Measurements from ENCODE around the gene DUSP28. TPM values are rescaled to one million over a fixed set of nuclear protein-coding genes. Genes with fewer than 3 reads are reported as not detected.

DUSP28 gene
- total and polyA plus RNA-seq, 4 donors = 4.1 to 11.0 (median 7.9) TPM

GRCh38 chr2:240597419-240598181 is 37.4 kb downstream of the DUSP28 start:
- 89% methylated on average over 22 of the region's 22 CpGs for WGBS (ENCODE audit: insufficient coverage)
- no peak for DNase-seq (ENCODE audit: low read depth in 4 of 6, low spot score in 6 of 6)

GRCh38 chr2:240598311-240598911 is 38.3 kb downstream of the DUSP28 start:
- 93% methylated on average over 17 of the region's 17 CpGs for WGBS (ENCODE audit: insufficient coverage)
- DNase-seq (ENCODE audit: low read depth in 4 of 6, low spot score in 6 of 6) = no peak
- H3K4me3 ChIP-seq (ENCODE audit: low read depth, low read length) = no peak overlapping the region
- peaks cover 38% of the 10 kb centered on the region for H3K4me1 ChIP-seq (ENCODE audit: control insufficient read depth, insufficient read depth, low read length)
- no peaks in the 10 kb centered on the region for H3K27me3 ChIP-seq (ENCODE audit: control insufficient read depth, insufficient read depth, low read length)
- no peak overlapping the region for H3K27ac ChIP-seq (ENCODE audit: low read depth, low read length)
- H3K9me3 ChIP-seq (ENCODE audit: control insufficient read depth, insufficient read depth, low read length) = no peaks in the 10 kb centered on the region
- peaks cover 98% of the 10 kb centered on the region for H3K36me3 ChIP-seq (ENCODE audit: control insufficient read depth, insufficient read depth, low read length)

More at GRCh38 chr2:240597419-240598181, 37.4 kb downstream of the DUSP28 start:
- peaks cover 98% of the 10 kb centered on the region for H3K36me3 ChIP-seq (ENCODE audit: control insufficient read depth, insufficient read depth, low read length)
- no peak overlapping the region for H3K27ac ChIP-seq (ENCODE audit: low read depth, low read length)
- H3K4me3 ChIP-seq (ENCODE audit: low read depth, low read length) = no peak overlapping the region
- no peaks in the 10 kb centered on the region for H3K9me3 ChIP-seq (ENCODE audit: control insufficient read depth, insufficient read depth, low read length)
- H3K4me1 ChIP-seq (ENCODE audit: control insufficient read depth, insufficient read depth, low read length) = peaks cover 41% of the 10 kb centered on the region
- no peaks in the 10 kb centered on the region for H3K27me3 ChIP-seq (ENCODE audit: control insufficient read depth, insufficient read depth, low read length)

GRCh38 chr2:240599141-240599583 is 39.0 kb downstream of the DUSP28 start:
- DNase-seq (ENCODE audit: low read depth in 4 of 6, low spot score in 6 of 6) = no peak
- Histone ChIP-seq H3K9me3 (ENCODE audit: control insufficient read depth, insufficient read depth, low read length) (no peaks in the 10 kb centered on the region), H3K36me3 (ENCODE audit: control insufficient read depth, insufficient read depth, low read length) (peaks cover 98% of the 10 kb centered on the region), H3K27me3 (ENCODE audit: control insufficient read depth, insufficient read depth, low read length) (no peaks in the 10 kb centered on the region), H3K4me3 (ENCODE audit: low read depth, low read length) (no peak overlapping the region), H3K4me1 (ENCODE audit: control insufficient read depth, insufficient read depth, low read length) (peaks cover 32% of the 10 kb centered on the region), H3K27ac (ENCODE audit: low read depth, low read length) (no peak overlapping the region)
- 97% methylated on average over 9 of the region's 11 CpGs for WGBS (ENCODE audit: insufficient coverage)

GRCh38 chr2:240600451-240600961 is 40.3 kb downstream of the DUSP28 start:
- DNase-seq (ENCODE audit: low read depth in 4 of 6, low spot score in 6 of 6) = no peak
- no peak overlapping the region for H3K4me3 ChIP-seq (ENCODE audit: low read depth, low read length)
- peaks cover 26% of the 10 kb centered on the region for H3K4me1 ChIP-seq (ENCODE audit: control insufficient read depth, insufficient read depth, low read length)
- no peaks in the 10 kb centered on the region for H3K9me3 ChIP-seq (ENCODE audit: control insufficient read depth, insufficient read depth, low read length)
- H3K36me3 ChIP-seq (ENCODE audit: control insufficient read depth, insufficient read depth, low read length) = peaks cover 85% of the 10 kb centered on the region
- H3K27me3 ChIP-seq (ENCODE audit: control insufficient read depth, insufficient read depth, low read length) = no peaks in the 10 kb centered on the region
- 95% methylated on average over 16 of the region's 16 CpGs for WGBS (ENCODE audit: insufficient coverage)
- H3K27ac ChIP-seq (ENCODE audit: low read depth, low read length) = no peak overlapping the region

GRCh38 chr2:240601061-240601830 is 41.1 kb downstream of the DUSP28 start:
- DNase-seq (ENCODE audit: low read depth in 4 of 6, low spot score in 6 of 6) = no peak
- Histone ChIP-seq H3K9me3 (ENCODE audit: control insufficient read depth, insufficient read depth, low read length) (no peaks in the 10 kb centered on the region), H3K27me3 (ENCODE audit: control insufficient read depth, insufficient read depth, low read length) (no peaks in the 10 kb centered on the region), H3K4me3 (ENCODE audit: low read depth, low read length) (no peak overlapping the region), H3K27ac (ENCODE audit: low read depth, low read length) (no peak overlapping the region), H3K4me1 (ENCODE audit: control insufficient read depth, insufficient read depth, low read length) (peaks cover 19% of the 10 kb centered on the region), H3K36me3 (ENCODE audit: control insufficient read depth, insufficient read depth, low read length) (peaks cover 78% of the 10 kb centered on the region)
- WGBS (ENCODE audit: insufficient coverage) = 86% methylated on average over 20 of the region's 20 CpGs

- no peaks in the 10 kb centered on the region for H3K9me3 ChIP-seq (ENCODE audit: control insufficient read depth, insufficient read depth, low read length)
- peaks cover 14% of the 10 kb centered on the region for H3K4me1 ChIP-seq (ENCODE audit: control insufficient read depth, insufficient read depth, low read length)
- no peaks in the 10 kb centered on the region for H3K27me3 ChIP-seq (ENCODE audit: control insufficient read depth, insufficient read depth, low read length)
- 91% methylated on average over 11 of the region's 11 CpGs for WGBS (ENCODE audit: insufficient coverage)
- DNase-seq (ENCODE audit: low read depth in 4 of 6, low spot score in 6 of 6) = no peak
- no peak overlapping the region for H3K27ac ChIP-seq (ENCODE audit: low read depth, low read length)
- no peak overlapping the region for H3K4me3 ChIP-seq (ENCODE audit: low read depth, low read length)
- peaks cover 72% of the 10 kb centered on the region for H3K36me3 ChIP-seq (ENCODE audit: control insufficient read depth, insufficient read depth, low read length)
Measured at GRCh38 chr2:240601831-240602160, 41.6 kb downstream of the DUSP28 start.

- H3K36me3 ChIP-seq (ENCODE audit: control insufficient read depth, insufficient read depth, low read length) = peaks cover 66% of the 10 kb centered on the region
- H3K27me3 ChIP-seq (ENCODE audit: control insufficient read depth, insufficient read depth, low read length) = no peaks in the 10 kb centered on the region
- H3K4me3 ChIP-seq (ENCODE audit: low read depth, low read length) = no peak overlapping the region
- H3K9me3 ChIP-seq (ENCODE audit: control insufficient read depth, insufficient read depth, low read length) = no peaks in the 10 kb centered on the region
- 90% methylated on average over 31 of the region's 32 CpGs for WGBS (ENCODE audit: insufficient coverage)
- H3K27ac ChIP-seq (ENCODE audit: low read depth, low read length) = no peak overlapping the region
- DNase-seq (ENCODE audit: low read depth in 4 of 6, low spot score in 6 of 6) = no peak
- peaks cover 9% of the 10 kb centered on the region for H3K4me1 ChIP-seq (ENCODE audit: control insufficient read depth, insufficient read depth, low read length)
Measured at GRCh38 chr2:240602266-240603050, 42.3 kb downstream of the DUSP28 start.

GRCh38 chr2:240603081-240603835 is 43.1 kb downstream of the DUSP28 start:
- Histone ChIP-seq H3K4me3 (ENCODE audit: low read depth, low read length) (no peak overlapping the region), H3K27ac (ENCODE audit: low read depth, low read length) (no peak overlapping the region), H3K9me3 (ENCODE audit: control insufficient read depth, insufficient read depth, low read length) (no peaks in the 10 kb centered on the region), H3K4me1 (ENCODE audit: control insufficient read depth, insufficient read depth, low read length) (peaks cover 9% of the 10 kb centered on the region), H3K36me3 (ENCODE audit: control insufficient read depth, insufficient read depth, low read length) (peaks cover 58% of the 10 kb centered on the region), H3K27me3 (ENCODE audit: control insufficient read depth, insufficient read depth, low read length) (no peaks in the 10 kb centered on the region)
- 92% methylated on average over 14 of the region's 22 CpGs for WGBS (ENCODE audit: insufficient coverage)
- no peak for DNase-seq (ENCODE audit: low read depth in 4 of 6, low spot score in 6 of 6)
